Astrocyte (in vitro differentiated cells and primary cell): ENCODE data around the gene ATF7.

ENCODE experiments used
- EZH2 ChIP-seq: IDR thresholded peaks from 2 replicates; pipeline ENCODE4 v1.6.1; 2012; ENCODE audit warnings: mild to moderate bottlenecking, low read length, inconsistent platforms; ENCODE audit not compliant: insufficient read depth
- TF ChIP-seq, protein P1 (sequence below): IDR thresholded peaks from 2 replicates; pipeline ENCODE4 v1.5.1; 2011; ENCODE audit warnings: low read depth, mild to moderate bottlenecking, inconsistent platforms, low read length, moderate library complexity; ENCODE audit not compliant: insufficient read depth

DNA sequence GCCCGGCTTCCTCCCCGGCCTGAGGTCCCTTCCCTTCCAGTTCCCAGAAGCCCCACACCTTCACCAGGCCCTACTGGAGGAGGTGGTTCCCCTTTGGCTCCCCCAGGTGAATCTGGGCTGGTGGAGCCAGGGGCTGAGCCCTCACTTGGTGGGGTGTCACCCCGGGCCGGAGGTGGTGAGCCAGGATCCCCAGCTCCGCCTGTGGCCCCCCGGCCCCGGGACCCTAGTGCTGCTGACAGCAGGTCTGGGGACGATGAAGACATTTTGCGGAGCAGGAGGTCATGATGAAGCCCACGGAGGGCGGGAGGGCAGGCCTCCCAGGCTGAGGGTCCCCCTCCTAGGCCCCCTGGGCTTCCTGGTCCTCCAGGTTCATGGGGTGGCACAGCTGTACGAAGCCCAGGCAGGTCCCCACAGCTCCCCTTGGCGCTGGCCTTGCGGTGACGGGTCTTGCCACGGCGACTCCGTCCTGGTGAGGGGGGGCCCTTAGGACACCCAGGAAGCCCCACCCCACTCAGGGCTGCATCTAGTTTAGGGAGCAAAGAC is 143.5 kb downstream of the ATF7 start:
- TF ChIP-seq, protein P1, sequence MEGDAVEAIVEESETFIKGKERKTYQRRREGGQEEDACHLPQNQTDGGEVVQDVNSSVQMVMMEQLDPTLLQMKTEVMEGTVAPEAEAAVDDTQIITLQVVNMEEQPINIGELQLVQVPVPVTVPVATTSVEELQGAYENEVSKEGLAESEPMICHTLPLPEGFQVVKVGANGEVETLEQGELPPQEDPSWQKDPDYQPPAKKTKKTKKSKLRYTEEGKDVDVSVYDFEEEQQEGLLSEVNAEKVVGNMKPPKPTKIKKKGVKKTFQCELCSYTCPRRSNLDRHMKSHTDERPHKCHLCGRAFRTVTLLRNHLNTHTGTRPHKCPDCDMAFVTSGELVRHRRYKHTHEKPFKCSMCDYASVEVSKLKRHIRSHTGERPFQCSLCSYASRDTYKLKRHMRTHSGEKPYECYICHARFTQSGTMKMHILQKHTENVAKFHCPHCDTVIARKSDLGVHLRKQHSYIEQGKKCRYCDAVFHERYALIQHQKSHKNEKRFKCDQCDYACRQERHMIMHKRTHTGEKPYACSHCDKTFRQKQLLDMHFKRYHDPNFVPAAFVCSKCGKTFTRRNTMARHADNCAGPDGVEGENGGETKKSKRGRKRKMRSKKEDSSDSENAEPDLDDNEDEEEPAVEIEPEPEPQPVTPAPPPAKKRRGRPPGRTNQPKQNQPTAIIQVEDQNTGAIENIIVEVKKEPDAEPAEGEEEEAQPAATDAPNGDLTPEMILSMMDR = no peak
- TF ChIP-seq EZH2 = no peak
